SJSA1 (cell line): ENCODE measurements around the gene TXNRD1. TPM values are rescaled to one million over a fixed set of nuclear protein-coding genes. Genes with fewer than 3 reads are reported as not detected.
A peak's percentile ranks its signal among the peaks of the same experiment; 100 is the strongest.
"Not testable (repeated sequence)": the region's sequence is repeated elsewhere in the genome, so short reads cannot be mapped to it uniquely, and the experiment has no call there.

Source experiments
- DNase-seq, 2 experiments: peaks; one replicate each; pipeline ENCODE4 v3.0.0-alpha.2; 2015 to 2020; ENCODE audit warnings: low spot score in 2 of 2, low read depth in 1 of 2
- H3K27ac ChIP-seq: fragments of 250-450 bp; sonication (Bioruptor Pico); 2 replicates; pipeline ENCODE4 v1.5.1; 2020; ENCODE audit warnings: mild to moderate bottlenecking, moderate library complexity
- H3K27me3 ChIP-seq: fragments of 250-450 bp; sonication (Bioruptor Pico); replicated peaks from 2 replicates; pipeline ENCODE4 v1.5.1; 2020; ENCODE audit warnings: mild to moderate bottlenecking, moderate library complexity
- H3K36me3 ChIP-seq: fragments of 250-450 bp; sonication (Bioruptor Pico); 2 replicates; pipeline ENCODE4 v1.5.1; 2020; ENCODE audit warnings: mild to moderate bottlenecking
- H3K4me1 ChIP-seq: fragments of 250-450 bp; sonication (Bioruptor Pico); replicated peaks from 2 replicates; pipeline ENCODE4 v1.6.1; 2021; ENCODE audit warnings: mild to moderate bottlenecking
- H3K4me3 ChIP-seq: fragments of 250-450 bp; sonication (Bioruptor Pico); 2 replicates; pipeline ENCODE4 v1.5.1; 2020; ENCODE audit warnings: mild to moderate bottlenecking
- H3K9me3 ChIP-seq: fragments of 250-450 bp; sonication (Bioruptor Pico); replicated peaks from 2 replicates; pipeline ENCODE4 v1.5.1; 2020; ENCODE audit warnings: mild to moderate bottlenecking
- total RNA-seq: library from RNA; depleted of rRNA; stranded (reverse); fragments of >200 nt; shearing (Covaris generic); gene quantifications from 2 replicates; pipeline ENCODE4 v1.2.3, GENCODE V29; 2014; rRNA removed

The TXNRD1 gene
- 294 and 378 TPM in 2 replicates for total RNA-seq

DNA sequence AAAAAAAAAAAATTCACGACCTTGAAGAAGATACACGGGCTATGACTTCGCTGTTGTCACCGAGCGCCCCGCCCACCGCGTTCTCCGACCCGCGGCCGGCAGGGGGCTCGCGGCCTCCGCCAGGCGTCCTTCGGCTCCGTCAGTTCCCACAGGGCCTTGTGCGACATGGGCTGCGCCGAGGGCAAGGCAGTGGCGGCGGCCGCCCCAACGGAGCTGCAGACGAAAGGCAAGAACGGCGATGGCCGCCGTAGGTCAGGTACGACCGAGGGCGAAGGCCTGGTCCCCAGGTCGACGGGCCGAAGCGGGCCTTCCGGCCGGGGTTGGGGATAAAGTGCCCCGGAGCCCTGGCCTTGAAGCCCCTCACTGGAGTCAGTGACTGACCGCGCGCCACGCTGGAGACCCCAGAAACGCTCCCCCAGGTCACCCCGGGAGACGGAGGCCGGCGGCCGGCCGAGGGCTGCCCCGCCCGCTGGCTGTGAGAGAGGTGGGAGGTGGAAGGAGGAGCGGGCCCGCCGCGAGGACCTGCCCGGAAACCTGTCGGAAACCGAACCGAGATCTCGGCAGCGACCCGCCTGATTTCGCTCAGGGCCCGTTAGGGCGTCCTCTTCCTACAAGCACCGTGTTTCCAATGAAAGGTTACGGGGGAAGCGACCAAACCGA is at the start of gene TXNRD1:
TXNRD1 (plus strand) TSS at position 142 of the 660 bp plus-strand sequence; CDS start at position 166, 24 bp downstream.
- H3K27ac ChIP-seq = no peak within 1 kb of the TSS
- H3K27me3 ChIP-seq = no peaks in the 10 kb centered on the region
- no peaks in the 10 kb centered on the region; the same call in 1 of the 2 replicates for H3K9me3 ChIP-seq
- no peaks in the 10 kb centered on the region for H3K36me3 ChIP-seq
- H3K4me1 ChIP-seq = peaks cover 31% of the 10 kb centered on the region
- no peak for DNase-seq
- no peak within 1 kb of the TSS for H3K4me3 ChIP-seq

GRCh38 chr12:104165801-104166200 is 49.8 kb upstream of the TXNRD1 start:
- DNase-seq = no peak
- H3K36me3 ChIP-seq = no peaks in the 10 kb centered on the region

DNA sequence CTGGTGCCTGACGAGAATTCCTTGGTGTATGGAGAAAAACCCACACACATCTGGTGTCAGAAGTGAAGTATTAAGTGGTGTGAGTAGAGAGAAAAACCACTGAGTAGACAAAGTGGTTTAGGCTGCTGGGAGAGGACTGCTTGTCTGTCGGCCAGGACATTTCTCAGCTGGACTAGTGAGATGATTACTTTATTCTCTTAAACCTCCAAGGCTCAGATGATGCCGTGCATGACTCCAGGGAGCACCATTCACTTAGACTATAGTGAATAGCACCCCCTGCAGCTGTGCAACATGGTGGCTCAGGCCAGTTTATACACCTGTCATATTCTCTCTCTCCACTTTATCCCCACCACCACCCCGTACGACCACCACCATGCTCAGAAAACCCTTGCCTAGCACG is 49.1 kb upstream of the TXNRD1 start:
- Histone ChIP-seq H3K27me3 (no peaks in the 10 kb centered on the region), H3K36me3 (no peaks in the 10 kb centered on the region), H3K9me3 (no peaks in the 10 kb centered on the region), H3K4me1 (no peaks in the 10 kb centered on the region), H3K27ac (no peak overlapping the region), H3K4me3 (no peak overlapping the region)
- DNase-seq = no peak

More at GRCh38 chr12:104165801-104166200, 49.8 kb upstream of the TXNRD1 start:
- Histone ChIP-seq H3K9me3 (no peaks in the 10 kb centered on the region), H3K4me3 (no peak overlapping the region), H3K4me1 (no peaks in the 10 kb centered on the region), H3K27ac (no peak overlapping the region), H3K27me3 (no peaks in the 10 kb centered on the region)

- H3K9me3 ChIP-seq = no peaks in the 10 kb centered on the region
- no peaks in the 10 kb centered on the region for H3K27me3 ChIP-seq
- no peak for DNase-seq
- no peaks in the 10 kb centered on the region for H3K36me3 ChIP-seq
- no peak overlapping the region for H3K27ac ChIP-seq
- H3K4me3 ChIP-seq = no peak overlapping the region
- no peaks in the 10 kb centered on the region for H3K4me1 ChIP-seq
Observed at GRCh38 chr12:104167519-104168458, 47.8 kb upstream of the TXNRD1 start.

- Histone ChIP-seq H3K4me3 (no peak overlapping the region), H3K9me3 (no peaks in the 10 kb centered on the region), H3K36me3 (no peaks in the 10 kb centered on the region), H3K4me1 (no peaks in the 10 kb centered on the region; the same call in 1 of the 2 replicates), H3K27ac (no peak overlapping the region), H3K27me3 (no peaks in the 10 kb centered on the region)
- DNase-seq = no peak
Observed at GRCh38 chr12:104168596-104168995, 47.0 kb upstream of the TXNRD1 start.

GRCh38 chr12:104171785-104172569 is 43.6 kb upstream of the TXNRD1 start:
- no peak overlapping the region for H3K27ac ChIP-seq
- no peaks in the 10 kb centered on the region for H3K9me3 ChIP-seq
- H3K27me3 ChIP-seq = no peaks in the 10 kb centered on the region

GRCh38 chr12:104172570-104172947 is 43.0 kb upstream of the TXNRD1 start:
- Histone ChIP-seq H3K27ac (no peak overlapping the region), H3K4me1 (peaks cover 5% of the 10 kb centered on the region), H3K4me3 (no peak overlapping the region), H3K27me3 (no peaks in the 10 kb centered on the region), H3K9me3 (no peaks in the 10 kb centered on the region), H3K36me3 (no peaks in the 10 kb centered on the region)
- no peak for DNase-seq

More at GRCh38 chr12:104171785-104172569, 43.6 kb upstream of the TXNRD1 start:
- DNase-seq = no peak
- Histone ChIP-seq H3K4me3 (no peak overlapping the region), H3K4me1 (no peaks in the 10 kb centered on the region; the same call in 1 of the 2 replicates), H3K36me3 (no peaks in the 10 kb centered on the region)

GRCh38 chr12:104173804-104174203 is 41.8 kb upstream of the TXNRD1 start:
- not testable (repeated sequence) for H3K27me3 ChIP-seq, H3K27ac ChIP-seq, H3K4me3 ChIP-seq, H3K9me3 ChIP-seq, H3K36me3 ChIP-seq
- peaks cover 11% of the 10 kb centered on the region for H3K4me1 ChIP-seq
- DNase-seq = peak in 1 of 2 experiments; percentile 5

DNA sequence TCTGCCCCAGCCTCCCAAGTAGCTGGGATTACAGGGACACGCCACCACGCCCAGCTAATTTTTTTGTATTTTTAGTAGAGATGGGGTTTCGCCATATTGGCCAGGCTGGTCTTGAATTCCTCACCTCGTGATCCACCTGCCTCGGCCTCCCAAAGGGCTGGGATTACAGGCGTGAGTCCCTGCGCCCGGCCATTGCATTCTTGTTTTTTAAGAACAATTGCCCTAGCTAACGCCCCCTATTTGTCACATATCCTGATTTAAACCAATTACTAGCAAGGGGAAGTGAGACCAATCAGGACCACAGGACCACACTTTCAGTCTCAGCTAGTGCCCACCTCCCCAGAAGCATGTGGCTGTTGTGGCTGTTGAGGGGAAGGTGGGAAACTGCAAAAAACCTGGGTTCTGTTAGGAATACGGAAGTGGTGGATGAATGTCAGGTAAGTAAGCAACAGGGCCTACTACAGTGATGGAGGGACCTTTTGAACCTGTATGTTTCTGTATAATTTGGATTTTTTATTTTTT is 39.8 kb upstream of the TXNRD1 start:
- Histone ChIP-seq H3K36me3 (no peaks in the 10 kb centered on the region), H3K27ac (no peak overlapping the region), H3K4me1 (peaks cover 11% of the 10 kb centered on the region), H3K9me3 (no peaks in the 10 kb centered on the region), H3K27me3 (no peaks in the 10 kb centered on the region), H3K4me3 (no peak overlapping the region)
- no peak for DNase-seq

DNA sequence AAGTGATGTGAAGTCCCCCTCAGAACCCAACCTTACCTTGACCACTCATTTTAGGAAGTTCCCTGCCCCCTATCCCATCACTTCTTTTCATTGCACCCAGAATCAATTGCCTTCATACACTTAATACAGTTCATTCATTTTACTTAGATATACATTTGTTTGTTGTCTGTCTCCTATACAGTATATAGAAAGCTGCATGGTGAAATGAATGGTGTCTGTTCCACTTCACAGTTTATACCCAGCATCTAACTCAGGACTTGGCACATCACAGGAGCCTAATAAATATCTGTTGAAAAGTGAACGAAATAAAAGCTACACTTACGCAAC is 38.3 kb upstream of the TXNRD1 start:
- Histone ChIP-seq H3K27ac (no peak overlapping the region), H3K4me1 (peaks cover 11% of the 10 kb centered on the region), H3K36me3 (no peaks in the 10 kb centered on the region), H3K9me3 (no peaks in the 10 kb centered on the region), H3K4me3 (no peak overlapping the region), H3K27me3 (no peaks in the 10 kb centered on the region)
- DNase-seq = no peak

DNA sequence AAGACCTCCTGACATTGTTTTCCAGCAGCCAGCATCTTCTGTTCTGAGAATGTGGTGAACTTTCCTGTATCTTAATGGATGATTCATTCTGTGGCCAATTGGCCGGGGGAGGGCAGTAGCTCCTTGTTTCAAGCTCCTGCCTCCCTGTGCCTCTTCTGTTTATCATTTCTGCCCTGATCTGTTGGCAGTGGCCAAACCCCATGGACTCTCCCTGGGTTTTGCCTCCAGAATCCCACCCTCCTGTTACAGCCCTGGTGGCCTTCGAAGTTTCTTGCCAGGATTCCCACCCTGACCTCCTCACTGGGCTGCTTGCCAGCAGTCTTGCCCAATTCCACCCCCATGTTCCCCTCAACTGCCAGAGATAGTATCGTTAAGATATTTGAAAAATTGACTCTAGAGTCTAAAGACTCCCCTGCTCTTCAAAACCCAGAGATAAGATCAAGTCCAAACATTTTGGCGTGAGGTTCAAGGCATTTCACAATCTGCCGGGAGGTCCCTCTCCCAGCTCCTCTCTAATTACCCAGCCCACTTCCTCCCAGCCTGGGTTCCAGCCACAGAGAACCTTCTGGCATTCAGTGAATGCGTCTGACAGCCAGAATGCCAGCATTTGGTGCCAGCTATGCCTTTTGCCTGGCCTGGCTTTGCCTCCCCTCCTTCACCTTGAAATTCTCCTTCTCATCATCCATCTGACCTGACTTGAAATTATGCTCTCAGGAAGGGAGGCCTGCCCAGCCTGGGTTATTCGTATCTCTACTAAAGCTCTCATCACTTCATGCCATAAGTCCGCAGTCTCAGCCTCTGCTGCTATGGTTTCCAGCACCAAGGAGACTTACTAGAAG is 37.7 kb upstream of the TXNRD1 start:
- Histone ChIP-seq H3K4me3 (no peak overlapping the region), H3K9me3 (no peaks in the 10 kb centered on the region)

GRCh38 chr12:104180374-104180773 is 35.2 kb upstream of the TXNRD1 start:
- no peaks in the 10 kb centered on the region for H3K9me3 ChIP-seq
- no peak overlapping the region for H3K27ac ChIP-seq
- H3K4me3 ChIP-seq = no peak overlapping the region
- no peaks in the 10 kb centered on the region for H3K27me3 ChIP-seq
- H3K36me3 ChIP-seq = no peaks in the 10 kb centered on the region
- peaks cover 11% of the 10 kb centered on the region for H3K4me1 ChIP-seq
- DNase-seq = no peak

More for the DNA sequence above, 37.7 kb upstream of the TXNRD1 start:
- Histone ChIP-seq H3K36me3 (no peaks in the 10 kb centered on the region), H3K4me1 (peaks cover 11% of the 10 kb centered on the region), H3K27ac (0 out of 2 replicates have a peak overlapping the region, but pooled peaks have one; percentile 2), H3K27me3 (no peaks in the 10 kb centered on the region)
- peak; percentile 68 to 70 for DNase-seq

GRCh38 chr12:104181313-104181712 is 34.3 kb upstream of the TXNRD1 start:
- no peaks in the 10 kb centered on the region for H3K27me3 ChIP-seq
- no peaks in the 10 kb centered on the region for H3K36me3 ChIP-seq
- H3K9me3 ChIP-seq = no peaks in the 10 kb centered on the region
- H3K4me1 ChIP-seq = peaks cover 11% of the 10 kb centered on the region
- no peak overlapping the region for H3K27ac ChIP-seq
- no peak for DNase-seq
- no peak overlapping the region for H3K4me3 ChIP-seq
